ENCODE data around the gene SAMD15.

- TF ChIP-seq POLR2AphosphoS5 (IDR thresholded peaks at IDR 0.05; ENCODE audit: low read depth, low read length) (no peak), REST (IDR thresholded peaks at IDR 0.05; ENCODE audit: insufficient read depth in 1 of 2, low read depth in 2 of 2, low read length in 2 of 2) (no peak), SIN3A (IDR thresholded peaks at IDR 0.05; ENCODE audit: borderline replicate concordance, insufficient read depth, low read length) (no peak), TAF1 (IDR thresholded peaks at IDR 0.05; ENCODE audit: borderline replicate concordance, insufficient read depth, low read length) (no peak), FOXP2 (optimal IDR thresholded peaks at IDR 0.05; ENCODE audit: borderline replicate concordance, extremely low read depth, extremely low read length, insufficient read depth) (no peak)
Measured at GRCh38 chr14:77344377-77344996, 32.7 kb upstream of the SAMD15 start.
